ENCODE measurements around the gene COX4I1. TPM values are rescaled to one million over a fixed set of nuclear protein-coding genes. Genes with fewer than 3 reads are reported as not detected.

COX4I1 gene
- total RNA-seq, 1 donor from 2014 or later = 267 TPM

DNA sequence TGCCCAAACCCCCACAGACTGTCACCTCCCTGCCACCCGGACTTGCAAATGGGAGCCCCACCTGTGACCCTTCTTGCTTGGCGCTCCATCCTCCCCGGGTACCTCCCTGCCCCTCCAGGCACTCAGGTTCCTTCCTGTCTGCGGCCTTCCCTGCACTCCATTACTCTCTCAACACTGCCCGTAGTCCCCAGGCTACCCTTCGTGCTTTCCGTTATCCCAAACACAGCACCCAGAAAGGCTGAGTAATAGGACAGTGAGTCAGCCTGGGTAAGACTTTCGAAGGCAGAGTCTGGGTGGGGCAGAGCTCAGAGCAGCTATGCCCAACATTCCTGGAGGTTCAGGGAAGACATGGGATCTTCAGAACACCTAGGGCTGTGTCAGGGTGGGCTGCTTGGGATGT is 32.0 kb upstream of the COX4I1 start:
- no peak for DNase-seq

DNA sequence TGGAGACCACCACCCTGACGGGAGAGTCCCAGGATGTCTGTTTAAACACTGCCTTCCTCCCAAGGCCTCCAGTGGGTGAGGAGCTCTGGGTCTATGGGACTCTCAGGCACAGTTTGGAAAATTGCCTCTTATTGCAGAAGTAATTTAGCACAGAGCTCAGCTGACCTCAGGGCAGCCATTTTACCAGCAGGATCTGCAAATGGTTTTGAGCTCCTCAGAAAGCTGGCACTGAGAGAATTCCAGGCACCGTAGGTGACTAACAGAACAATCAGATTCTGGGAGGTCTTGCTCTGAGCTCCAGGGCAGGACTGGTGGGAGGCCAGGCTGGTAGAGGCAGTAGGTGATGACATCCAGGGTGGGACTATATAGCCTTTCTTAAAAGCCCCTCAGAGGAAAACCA is 31.3 kb upstream of the COX4I1 start:
- no peak for DNase-seq

DNA sequence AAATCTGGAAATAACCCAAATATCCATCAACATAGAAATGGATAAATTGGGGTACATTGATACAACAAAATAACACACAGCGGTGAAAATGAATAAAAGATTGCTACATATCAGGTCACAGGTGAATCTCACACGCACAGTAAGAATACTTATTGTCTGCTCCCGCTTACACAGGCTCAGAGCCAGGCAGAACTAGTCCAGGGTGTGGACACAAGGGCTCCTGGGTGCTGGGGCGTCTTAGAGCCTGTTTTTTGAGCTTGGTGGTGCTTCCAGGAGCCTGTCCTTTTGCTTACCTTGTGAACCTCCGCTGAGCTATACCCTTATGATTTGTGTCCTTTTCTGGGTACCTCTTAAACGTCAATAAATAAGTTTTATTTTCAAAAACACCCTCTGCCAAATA is 28.8 kb upstream of the COX4I1 start:
- DNase-seq = no peak

DNA sequence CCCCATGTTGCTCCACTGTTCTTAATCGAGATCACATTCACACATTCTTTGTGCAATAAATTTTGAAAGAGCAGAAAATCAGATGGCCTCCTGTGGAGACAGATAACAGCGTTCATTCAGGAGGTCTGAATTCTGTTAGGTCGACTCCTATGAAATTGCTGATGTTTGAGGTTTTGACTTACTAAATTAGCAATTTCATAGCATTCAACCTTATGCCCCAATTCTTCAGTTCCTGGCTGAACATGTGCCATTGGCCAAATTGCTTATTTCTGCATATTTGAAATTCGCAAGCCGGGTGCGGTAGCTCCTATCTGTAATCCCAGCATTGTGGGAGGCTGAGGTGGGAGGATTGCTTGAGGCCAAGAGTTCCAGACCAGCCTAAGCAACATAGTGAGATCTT is 26.5 kb upstream of the COX4I1 start:
- DNase-seq = no peak

DNA sequence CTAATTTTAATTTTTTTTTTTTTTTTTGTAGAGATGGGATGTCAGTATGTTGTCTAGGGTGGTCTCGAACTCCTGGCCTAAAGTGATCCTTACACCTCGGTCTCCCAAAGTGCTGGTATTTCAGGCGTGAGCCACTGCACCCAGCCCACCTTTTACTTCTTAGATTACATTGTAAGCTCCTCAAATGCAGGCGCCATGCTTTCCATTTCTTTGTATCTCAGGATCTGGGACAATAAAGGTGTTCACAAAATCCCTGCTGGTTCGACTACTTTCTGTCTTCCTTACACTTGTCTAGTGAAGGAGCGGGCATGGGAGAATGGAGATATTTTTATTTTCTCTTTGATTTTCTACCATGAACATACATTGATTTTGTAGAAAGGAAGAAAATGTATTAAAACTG is 25.4 kb upstream of the COX4I1 start:
- DNase-seq = no peak

DNA sequence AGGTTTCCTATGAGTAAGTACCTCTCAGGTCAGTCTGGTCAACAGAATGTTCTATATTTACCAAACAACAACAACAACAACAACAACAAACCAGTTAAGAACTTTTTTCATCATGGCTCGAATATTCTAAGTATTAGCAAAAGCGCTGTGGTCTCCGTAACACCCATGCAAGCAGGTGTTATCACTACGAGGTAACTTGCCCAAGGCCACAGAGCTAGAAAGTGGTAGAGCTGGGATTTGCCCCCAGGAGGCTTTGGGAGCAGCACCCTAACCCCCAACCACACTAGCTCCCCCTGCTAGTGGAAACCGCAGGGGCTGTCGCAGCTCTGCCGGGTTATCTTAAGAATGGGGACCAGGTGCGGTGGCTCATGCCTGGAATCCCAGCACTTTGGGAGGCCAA is 24.7 kb upstream of the COX4I1 start:
- no peak for DNase-seq

DNA sequence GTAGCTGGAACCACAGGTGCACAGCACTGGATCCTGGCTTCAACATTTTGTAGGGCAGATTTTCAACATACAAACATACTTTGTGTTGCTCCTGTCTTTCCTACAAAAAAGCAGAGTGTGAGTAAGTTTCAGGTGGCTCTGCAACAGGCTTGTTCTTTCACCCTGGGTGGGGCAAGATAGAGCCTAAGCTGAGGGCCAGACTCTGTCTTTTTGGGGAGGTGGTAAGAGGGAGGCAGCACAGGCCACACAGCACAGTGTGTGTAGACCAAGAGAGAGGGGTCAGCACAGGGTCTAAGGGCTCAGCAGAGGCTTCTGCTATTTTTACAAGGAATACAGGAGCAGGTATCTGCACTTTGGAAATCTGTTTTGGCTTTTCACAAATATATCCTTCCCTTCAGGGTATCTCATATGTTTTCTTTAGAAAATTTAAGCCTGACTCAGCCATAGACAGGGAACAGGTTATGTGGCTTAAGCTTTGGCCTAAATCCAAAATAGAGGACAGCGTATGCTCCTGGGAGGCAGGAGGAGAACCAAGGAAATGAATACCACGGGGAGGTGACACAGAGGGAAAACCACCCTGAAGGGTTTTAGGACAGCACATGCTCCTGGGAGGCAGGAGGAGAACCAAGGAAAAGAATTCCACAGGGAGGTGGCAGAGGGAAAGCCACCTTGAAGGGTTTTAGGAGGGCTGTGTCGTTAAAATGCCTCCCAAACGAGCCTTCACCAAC is 21.7 kb upstream of the COX4I1 start:
- DNase-seq = no peak

DNA sequence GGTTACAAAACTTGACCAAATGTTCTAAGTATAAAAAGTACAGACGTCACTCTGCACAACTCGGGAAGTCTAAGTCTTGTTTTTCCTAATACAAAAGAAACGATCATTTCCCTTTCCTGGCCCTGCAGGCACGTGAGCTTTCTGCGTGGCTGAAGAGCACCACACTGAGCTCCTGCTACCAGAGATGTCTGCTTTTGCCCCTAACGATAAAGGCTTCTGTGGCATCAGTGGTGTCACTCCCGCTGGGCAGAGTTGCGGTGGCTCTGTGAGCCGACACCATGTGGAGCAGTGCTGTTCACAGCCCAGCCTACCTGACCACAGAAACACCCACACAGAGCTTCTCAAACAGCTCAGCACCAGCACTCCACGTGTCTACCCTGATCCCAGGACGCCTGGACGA is 20.6 kb upstream of the COX4I1 start:
- DNase-seq = no peak

DNA sequence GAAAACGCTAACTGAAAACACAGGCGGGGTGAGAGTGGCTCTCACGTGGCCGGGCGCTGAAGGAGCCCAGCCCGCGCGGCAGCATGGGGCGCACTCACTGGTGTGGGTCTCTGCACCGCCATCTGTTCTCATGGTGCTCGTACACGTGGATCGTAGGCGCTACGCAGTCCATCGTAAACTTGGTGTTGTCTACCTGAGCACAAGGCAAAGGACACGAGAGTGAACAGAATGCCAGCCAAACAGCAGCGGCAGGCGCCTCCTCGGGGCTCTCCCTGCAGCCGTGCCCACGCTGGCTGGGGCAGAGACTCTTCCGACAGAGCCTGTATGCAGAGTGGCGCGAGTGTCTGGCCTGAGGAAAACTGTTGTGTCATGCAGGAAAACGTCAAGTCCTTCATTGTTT is 19.2 kb upstream of the COX4I1 start:
- DNase-seq = no peak

DNA sequence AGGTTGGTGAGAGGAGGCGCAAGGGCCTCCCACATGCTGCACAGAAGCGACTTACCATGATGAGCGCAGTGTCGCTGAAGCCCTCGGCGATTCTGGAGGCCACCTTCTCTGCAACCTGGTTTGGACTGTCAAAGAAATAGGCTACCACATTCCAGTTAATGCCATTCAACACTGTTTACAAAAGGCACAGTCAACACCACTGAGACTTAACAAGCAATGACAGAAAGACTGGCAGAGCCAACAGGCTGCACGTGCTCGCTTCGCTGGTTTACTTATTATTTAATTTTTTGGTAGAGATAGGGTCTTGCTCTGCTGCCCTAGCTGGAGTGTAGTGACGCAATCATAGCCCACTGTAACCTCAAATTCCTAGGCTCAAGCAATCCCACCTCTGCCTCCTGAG is 18.3 kb upstream of the COX4I1 start:
- no peak for DNase-seq

DNA sequence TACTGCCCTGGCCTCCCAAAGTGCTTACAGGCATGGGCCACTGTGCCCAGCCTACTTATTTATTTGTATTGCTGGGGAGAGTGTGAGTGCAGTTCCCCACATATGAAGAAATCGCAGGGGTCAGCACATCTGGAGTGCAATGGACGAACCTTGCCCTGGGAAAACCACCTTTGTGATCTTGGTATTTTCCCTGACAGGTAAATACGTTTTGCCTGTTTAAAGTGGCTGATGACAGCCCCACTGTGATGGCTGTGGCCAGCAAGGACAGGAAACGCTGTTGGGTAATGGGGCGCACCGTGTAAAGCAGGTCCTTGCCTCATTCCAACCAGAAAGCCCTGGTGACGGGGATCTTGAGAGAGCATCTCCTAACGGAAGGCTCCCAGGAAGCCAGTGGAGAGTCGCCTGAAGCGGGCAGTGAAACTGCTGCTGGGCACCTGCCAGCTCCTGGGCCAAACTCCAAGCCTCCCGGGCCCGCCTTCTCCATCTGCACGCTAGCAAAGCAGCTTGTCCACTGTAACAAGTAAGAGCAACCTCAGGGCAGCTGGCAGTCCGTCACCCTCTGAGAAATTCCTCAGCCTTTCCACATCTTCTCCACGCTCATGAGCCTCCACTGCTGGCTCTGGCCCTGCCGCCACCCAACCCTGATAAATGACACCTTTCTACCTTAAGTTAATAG is 17.7 kb upstream of the COX4I1 start:
- DNase-seq = no peak

DNA sequence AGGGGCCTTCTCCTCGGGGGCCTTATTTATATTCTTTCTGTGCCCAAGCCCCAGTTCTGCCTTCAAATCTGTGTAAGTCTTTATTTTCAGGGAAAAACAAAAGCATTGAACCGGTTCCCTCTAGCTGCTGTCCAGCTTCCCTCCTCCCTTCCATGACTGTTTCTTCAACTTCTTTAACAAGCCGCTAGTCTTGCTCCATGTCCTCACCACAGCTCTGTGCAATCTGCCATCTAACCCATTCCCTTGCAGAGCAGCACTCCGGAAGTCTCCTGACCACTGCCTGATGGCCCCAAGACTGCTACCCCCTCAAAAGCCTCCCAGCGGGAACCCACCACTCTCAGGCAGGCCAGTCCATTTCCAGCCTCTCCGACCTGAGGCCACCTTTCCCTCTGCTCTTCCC is 17.0 kb upstream of the COX4I1 start:
- no peak for DNase-seq

DNA sequence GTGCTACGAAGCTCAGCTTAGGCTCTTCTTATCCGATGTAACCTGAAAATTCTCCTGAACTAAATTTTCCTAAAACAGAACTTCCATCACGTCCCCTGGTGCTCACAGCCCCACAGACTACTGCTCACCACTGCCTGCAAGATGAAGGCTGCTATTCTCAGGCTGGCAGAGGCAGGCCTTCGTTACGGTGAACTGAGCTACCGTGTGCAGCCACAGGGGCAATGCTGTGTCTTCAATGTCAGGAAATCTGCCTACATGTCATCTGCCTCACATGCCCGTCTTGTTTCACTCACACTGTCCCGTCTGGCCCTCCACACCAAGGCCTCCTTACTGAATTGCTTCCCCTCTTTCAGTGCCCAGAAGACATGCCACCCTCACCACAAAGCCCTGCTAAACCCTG is 16.1 kb upstream of the COX4I1 start:
- DNase-seq = no peak

DNA sequence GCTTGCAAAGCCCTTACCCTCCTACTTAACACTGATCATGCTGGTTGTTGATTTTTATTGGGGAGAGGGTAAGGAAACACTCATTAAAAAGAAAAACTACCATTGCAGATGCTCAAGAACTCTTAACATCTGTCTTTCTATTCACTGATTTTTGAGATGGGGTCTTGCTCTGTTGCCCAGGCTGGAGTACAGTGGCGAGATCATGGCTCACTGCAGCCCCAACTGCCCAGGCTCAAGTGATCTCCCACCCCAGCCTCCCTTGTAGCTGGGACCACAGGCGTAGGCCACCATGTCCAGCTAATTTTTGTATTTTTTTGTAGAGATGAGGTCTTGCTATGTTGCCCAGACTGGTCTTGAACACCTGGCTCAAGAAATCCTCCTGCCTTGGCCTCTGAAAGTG is 14.7 kb upstream of the COX4I1 start:
- no peak for DNase-seq

DNA sequence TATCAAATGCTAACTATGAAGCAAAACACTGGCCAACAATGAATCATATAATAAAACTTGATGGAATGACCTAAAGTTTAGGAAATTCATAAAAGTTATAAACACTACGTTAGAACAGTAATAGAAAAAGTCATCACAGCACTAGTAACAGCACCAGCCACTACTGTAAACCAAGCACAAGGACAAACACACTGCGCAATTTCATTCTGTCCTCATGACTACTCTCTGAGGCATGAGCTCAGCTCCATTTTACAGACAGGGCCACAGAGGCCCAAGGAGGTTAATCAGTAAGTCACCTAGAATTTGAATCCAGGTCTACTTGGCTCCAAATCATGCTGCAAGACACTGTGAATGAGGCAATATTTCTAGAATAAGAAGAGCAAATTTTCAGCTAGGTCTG is 13.6 kb upstream of the COX4I1 start:
- no peak for DNase-seq

DNA sequence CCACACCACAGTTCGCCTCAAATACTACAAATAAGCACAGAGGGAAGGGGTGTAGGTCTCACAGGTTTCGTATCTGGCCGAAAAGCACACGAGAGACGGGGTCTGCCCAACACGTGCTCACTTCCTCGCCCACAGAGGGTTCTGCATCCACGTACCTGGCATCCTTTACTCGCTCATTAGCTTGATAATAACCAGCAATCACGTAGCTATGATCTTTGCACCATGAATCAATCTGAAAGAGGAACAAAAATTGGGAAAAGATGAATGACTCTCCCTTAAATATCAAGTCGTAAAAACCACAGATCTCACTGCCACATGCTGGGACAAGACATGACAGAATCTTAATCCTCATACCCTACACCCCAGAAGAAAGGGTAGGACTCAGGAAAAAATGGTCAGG is 10.7 kb upstream of the COX4I1 start:
- DNase-seq = no peak

DNA sequence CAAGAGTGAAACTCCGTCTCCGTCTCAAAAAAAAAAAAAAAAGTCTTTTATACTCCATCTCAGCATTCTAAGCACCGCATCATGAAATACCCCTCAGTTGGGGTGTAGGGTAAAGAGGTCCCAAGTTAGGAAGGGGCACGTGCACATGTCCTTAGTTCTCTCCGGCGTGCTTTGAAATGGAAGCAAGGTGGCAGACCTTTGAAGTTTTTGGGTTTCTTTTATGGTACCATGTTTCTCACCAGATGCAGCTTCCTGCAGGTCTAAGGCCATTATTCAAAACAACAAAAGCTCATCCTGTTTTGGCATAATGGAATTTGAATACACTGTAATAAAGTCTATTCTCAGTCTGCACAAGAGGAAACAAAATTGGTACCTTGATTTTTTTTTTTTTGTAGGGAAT is 9.7 kb upstream of the COX4I1 start:
- no peak for DNase-seq

DNA sequence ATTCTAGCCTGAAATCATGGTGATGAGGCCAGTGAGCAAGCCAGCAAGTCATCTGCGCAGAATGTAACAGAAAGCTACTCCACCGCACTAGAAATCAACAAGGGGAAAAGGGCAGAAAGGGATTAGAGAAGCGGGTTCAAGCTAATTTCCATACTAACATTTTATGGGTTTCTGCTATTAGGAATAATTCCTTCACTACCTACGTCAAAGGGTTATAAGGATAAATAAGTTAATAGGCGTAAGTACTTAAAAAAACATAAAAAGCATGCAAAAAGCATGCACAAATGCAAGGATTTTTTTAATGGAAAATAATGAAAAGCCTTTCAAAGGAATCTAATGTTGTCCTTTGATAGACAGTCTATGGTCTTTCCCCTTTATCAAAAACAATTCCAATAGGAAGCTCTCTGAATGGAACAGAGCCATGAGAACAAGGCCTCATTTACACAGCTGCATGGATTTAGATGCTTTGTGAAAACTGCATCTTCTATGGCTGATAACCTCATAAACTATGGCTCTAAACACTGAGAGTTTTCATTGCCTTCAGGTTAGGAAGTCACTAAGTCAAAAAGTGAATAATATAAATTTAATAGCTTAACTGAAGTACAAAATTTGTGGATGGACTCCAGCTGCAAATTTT is 5.7 kb upstream of the COX4I1 start:
- DNase-seq = no peak

DNA sequence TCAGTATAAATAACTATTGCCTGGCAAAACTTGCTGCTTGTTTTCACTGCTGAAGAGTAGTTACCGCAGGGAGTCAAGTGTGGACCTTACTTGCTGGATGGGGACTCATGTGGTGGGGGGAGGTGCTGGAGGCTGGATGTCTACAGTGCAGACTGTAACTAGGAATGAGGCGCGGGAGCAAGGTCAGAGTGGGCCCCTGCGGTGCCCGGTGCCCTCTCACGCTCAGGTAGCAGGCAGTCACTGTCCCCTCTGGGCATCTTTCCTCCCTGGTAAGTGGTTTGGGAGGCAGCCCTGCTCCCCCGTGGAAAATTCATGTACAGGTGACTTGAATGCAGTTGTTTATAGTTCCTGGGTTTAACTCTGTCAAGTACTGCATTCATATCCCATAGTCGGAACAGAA is 4.8 kb upstream of the COX4I1 start:
- DNase-seq = no peak

DNA sequence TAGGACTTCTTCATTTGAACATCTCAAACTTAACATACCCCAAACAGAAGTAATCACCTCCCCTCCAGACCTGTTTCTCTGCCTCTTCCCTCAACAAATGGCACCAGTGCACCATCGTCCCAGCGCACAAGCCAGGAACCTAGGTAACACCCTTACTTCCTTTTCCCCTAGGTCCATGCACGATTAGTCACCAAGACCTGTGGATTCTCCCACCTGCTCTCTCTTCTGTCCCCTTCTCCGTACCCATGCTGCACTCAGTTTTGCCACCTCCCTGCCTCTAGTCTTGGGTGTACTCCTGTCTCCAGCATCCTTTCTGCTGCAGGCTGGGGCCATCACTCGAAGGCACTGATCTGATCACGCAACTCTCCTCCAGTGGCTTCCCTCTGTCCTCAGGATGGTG is 3.3 kb upstream of the COX4I1 start:
- no peak for DNase-seq

DNA sequence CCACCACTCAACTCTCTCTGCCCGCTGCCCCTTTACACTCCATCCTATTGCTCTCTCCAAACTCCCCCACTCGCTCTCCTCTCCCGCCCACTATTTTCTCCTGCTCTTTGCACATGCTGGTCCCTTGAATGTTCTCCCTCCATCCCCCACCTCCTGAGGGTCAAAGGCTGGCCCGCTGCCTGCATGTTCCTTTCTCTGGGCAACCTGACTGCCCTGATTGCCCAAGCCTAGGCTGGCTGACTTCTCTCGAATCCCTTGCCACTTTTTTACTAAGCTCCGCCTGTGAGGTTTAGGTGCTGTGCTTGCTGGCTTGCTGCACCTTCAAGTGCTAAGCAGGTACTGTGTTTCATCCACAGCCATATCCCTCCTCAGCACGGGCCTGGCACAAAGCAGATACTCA is 2.9 kb upstream of the COX4I1 start:
- DNase-seq = no peak

DNA sequence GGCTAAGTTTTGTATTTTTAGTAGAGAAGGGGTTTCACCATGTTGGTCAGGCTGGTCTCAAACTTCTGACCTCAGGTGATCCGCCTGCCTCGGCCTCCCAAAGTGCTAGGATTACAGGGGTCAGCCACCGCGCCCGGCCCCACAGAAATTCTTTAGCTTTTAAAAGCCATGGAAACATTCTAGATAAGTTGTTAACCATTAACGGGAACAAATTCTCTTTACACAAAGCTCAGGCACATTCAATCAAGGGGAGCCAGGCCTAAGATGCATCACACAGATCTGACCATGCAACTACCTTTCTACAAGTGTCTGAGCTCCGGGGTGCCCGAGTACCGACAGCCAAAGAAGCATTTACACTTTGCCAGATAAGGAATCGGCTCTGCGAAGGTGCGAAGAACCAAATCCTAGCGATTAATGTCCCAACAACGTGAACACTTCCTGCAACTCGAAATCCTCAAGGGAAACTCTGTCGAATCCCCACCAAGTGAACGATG is 1.2 kb upstream of the COX4I1 start:
- DNase-seq = no peak

DNA sequence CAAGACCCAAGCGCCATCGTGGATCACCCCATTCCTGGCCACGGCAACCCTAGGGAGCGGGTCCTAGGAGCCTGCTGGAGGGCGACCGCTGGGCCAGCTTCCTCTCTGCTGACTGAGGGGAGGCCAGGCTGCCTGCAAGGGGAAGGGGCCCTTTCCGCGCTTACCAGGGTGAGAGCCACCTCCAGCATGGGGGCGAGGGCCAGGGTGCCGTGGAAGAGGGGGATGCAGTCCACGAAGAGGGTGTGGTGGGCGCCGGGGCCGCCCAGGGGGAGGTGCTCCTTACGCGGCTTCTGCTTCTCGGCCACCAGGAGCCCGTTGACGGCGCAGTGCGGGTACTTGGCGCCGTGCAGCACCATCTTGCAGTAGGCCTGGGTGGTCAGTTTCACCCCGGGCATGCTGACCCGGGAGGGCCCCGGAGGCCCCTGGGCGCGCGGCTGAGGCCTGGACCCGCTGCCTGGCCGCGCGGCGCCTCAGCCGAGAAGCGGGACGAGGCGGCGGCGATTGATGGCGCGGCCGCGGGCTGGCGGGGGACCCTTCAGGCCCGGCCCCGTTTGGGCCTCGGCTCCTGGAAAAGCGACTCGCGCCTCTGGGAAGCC is 496 bp upstream of the COX4I1 start:
- no peak for DNase-seq

DNA sequence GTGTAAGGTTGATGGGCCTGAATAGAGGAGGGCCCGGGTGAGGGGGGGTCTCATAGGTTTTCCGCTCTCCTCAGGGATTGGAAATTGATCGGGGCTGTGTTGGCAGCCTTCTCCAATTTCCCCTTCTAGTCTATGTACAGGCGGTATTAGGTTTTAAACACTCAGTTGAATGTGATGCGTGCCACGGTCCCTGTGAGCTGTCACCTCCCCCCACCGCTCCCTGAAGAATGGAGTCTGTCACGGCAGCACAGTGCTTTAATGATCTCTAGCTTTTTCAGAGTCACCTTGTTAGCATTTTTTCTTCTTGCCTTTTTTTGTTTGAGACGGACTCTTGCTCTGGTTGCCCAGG is 800 bp downstream of the COX4I1 start:
- no peak for DNase-seq
